H1 (cell line): ENCODE results near the gene CAPN13. TPM values are rescaled to one million over a fixed set of nuclear protein-coding genes. Genes with fewer than 3 reads are reported as not detected.

Source experiments
- FOSL1 ChIP-seq: IDR thresholded peaks from 2 replicates; pipeline ENCODE4 v1.6.1; 2011; ENCODE audit warnings: mild to moderate bottlenecking, low read depth, low read length, moderate library complexity; ENCODE audit not compliant: insufficient read depth
- NANOG ChIP-seq: IDR thresholded peaks from 2 replicates; pipeline ENCODE4 v1.6.1; 2011; ENCODE audit warnings: low read length, low read depth, mild to moderate bottlenecking, inconsistent platforms; ENCODE audit not compliant: insufficient read depth, poor library complexity, severe bottlenecking
- TAF7 ChIP-seq: optimal IDR thresholded peaks from 2 replicates; pipeline ENCODE3; 2011; ENCODE audit warnings: low read depth, mild to moderate bottlenecking, inconsistent platforms, low read length, moderate library complexity, borderline replicate concordance
- TCF12 ChIP-seq: IDR thresholded peaks from 2 replicates; pipeline ENCODE4 v1.6.1; 2011; ENCODE audit warnings: low read depth, mild to moderate bottlenecking, low read length
- polyA plus RNA-seq, 7 experiments: library from polyadenylated mRNA; depleted of rRNA in 3 of 7; stranded (reverse) in 5 of 7; unstranded in 2 of 7; fragments of >200 nt in 5 of 7; fragments of 200-250 nt in 2 of 7; gene quantifications; 1 replicate in 5 of 7; 2 replicates in 1 of 7; 4 replicates in 1 of 7; pipeline versions ENCODE4 v1.2.1 to v1.2.3, GENCODE V29; 2011 to 2013; ENCODE audit warnings: missing spikeins in 2 of 7, mixed read lengths in 2 of 7
- total RNA-seq: library from RNA; stranded (reverse); fragmentation: NEBNext Ultra II Directional; extraction: Animal tissue kit (Norgen Biotek cat#: 25700); gene quantifications from 2 replicates; pipeline ENCODE4 v1.2.1, GENCODE V29; 2021

CAPN13 gene
- total and polyA plus RNA-seq, 2 of the 8 experiments (the other 6 are each of a cell fraction or from before 2014, with no cell fraction given): 2.4 TPM

- TF ChIP-seq FOSL1 (no peak), NANOG (no peak), TAF7 (no peak), TCF12 (no peak)
Measured at GRCh38 chr2:30763151-30763660, 44.0 kb downstream of the CAPN13 start (continued).
